ENCODE results near the gene ACRBP.

DNA sequence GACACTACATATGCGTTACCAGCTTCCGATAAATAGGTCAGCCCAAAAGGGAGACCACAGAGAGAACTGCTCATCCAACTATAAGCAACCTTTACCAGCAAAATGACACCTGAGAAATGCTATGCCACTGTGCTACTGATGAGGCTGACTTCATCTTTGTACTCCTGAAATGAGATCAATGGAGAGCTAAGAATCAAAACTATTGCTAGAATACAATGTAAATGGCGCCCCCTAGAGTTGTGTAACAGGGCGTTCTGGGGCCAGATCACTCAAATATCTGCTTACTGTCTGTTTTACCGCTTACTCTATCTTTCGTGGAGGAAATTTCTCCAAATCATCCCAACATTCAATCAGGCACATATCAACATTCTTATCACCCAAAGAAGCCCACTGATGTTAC lies 37.4 kb upstream of the ACRBP start:
- TF ChIP-seq HDGF (IDR thresholded peaks at IDR 0.05; ENCODE audit: borderline replicate concordance) (no peak), SP1 (IDR thresholded peaks at IDR 0.05) (no peak), BHLHE40 (IDR thresholded peaks at IDR 0.05; ENCODE audit: borderline replicate concordance) (no peak), FOXK2 (IDR thresholded peaks at IDR 0.05) (no peak), FOXA1 (IDR thresholded peaks at IDR 0.05) (no peak), ELF4 (IDR thresholded peaks at IDR 0.05) (no peak), ZNF384 (IDR thresholded peaks at IDR 0.05) (no peak)
- TF ChIP-seq, protein P1, sequence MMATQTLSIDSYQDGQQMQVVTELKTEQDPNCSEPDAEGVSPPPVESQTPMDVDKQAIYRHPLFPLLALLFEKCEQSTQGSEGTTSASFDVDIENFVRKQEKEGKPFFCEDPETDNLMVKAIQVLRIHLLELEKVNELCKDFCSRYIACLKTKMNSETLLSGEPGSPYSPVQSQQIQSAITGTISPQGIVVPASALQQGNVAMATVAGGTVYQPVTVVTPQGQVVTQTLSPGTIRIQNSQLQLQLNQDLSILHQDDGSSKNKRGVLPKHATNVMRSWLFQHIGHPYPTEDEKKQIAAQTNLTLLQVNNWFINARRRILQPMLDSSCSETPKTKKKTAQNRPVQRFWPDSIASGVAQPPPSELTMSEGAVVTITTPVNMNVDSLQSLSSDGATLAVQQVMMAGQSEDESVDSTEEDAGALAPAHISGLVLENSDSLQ (IDR thresholded peaks at IDR 0.05): no peak

Measured in HEK293T (cell line).